HepG2 (cell line): ENCODE results near the gene MICOS13. TPM values are rescaled to one million over a fixed set of nuclear protein-coding genes. Genes with fewer than 3 reads are reported as not detected.

ENCODE experiments used
- AGO2 ChIP-seq: fragments of 200-400 bp; formaldehyde crosslinking; optimal IDR thresholded peaks from 2 replicates; pipeline ENCODE3; 2017; ENCODE audit warnings: mild to moderate bottlenecking, low read depth, low read length, moderate library complexity
- HNF1A ChIP-seq, 2 experiments: sonication (generic) in 1 of 2; formaldehyde crosslinking in 1 of 2; IDR thresholded peaks; 2 replicates each; pipeline versions ENCODE4 v1.4.0 to v1.6.1; 2016 to 2020; ENCODE audit warnings: borderline replicate concordance in 1 of 2, low read depth in 1 of 2, mild to moderate bottlenecking in 1 of 2, missing genetic modification reagents in 1 of 2
- KDM3A ChIP-seq: IDR thresholded peaks from 2 replicates; pipeline ENCODE4 v1.6.1; 2018; ENCODE audit warnings: low read depth, missing compliant biosample characterization
- NBN ChIP-seq: fragments of 450-650 bp; conservative IDR thresholded peaks from 2 replicates; pipeline ENCODE4 v1.6.1; 2017
- RAD51 ChIP-seq: fragments of 450-650 bp; IDR thresholded peaks from 2 replicates; pipeline ENCODE4 v1.6.1; 2016; ENCODE audit warnings: borderline replicate concordance
- RARA ChIP-seq: IDR thresholded peaks from 2 replicates; pipeline ENCODE4 v1.6.1; 2016; ENCODE audit warnings: missing genetic modification reagents, missing compliant biosample characterization
- TBX2 ChIP-seq: sonication (generic); formaldehyde crosslinking; IDR thresholded peaks from 2 replicates; pipeline ENCODE4 v1.5.0; 2020; ENCODE audit warnings: missing genetic modification reagents, mild to moderate bottlenecking, borderline replicate concordance
- TBX3 ChIP-seq: fragments of 450-650 bp; IDR thresholded peaks from 2 replicates; pipeline ENCODE4 v1.6.1; 2017; ENCODE audit warnings: antibody characterized with exemption, mild to moderate bottlenecking, inconsistent platforms, borderline replicate concordance
- TFE3 ChIP-seq: IDR thresholded peaks from 2 replicates; pipeline ENCODE4 v1.6.1; 2016
- ZMYM4 ChIP-seq: sonication (generic); formaldehyde crosslinking; IDR thresholded peaks from 2 replicates; pipeline ENCODE4 v1.8.1; 2023; ENCODE audit warnings: mild to moderate bottlenecking, missing genetic modification reagents
- ZNF33B ChIP-seq: sonication (generic); formaldehyde crosslinking; IDR thresholded peaks from 2 replicates; pipeline ENCODE4 v1.5.1; 2020; ENCODE audit warnings: mild to moderate bottlenecking, missing genetic modification reagents
- ZNF383 ChIP-seq: sonication (generic); formaldehyde crosslinking; IDR thresholded peaks from 2 replicates; pipeline ENCODE4 v1.4.0; 2020; ENCODE audit warnings: missing genetic modification reagents, mild to moderate bottlenecking, borderline replicate concordance
- ZNF432 ChIP-seq: sonication (generic); formaldehyde crosslinking; IDR thresholded peaks from 2 replicates; pipeline ENCODE4 v1.5.0; 2020; ENCODE audit warnings: missing genetic modification reagents, mild to moderate bottlenecking, borderline replicate concordance
- ZNF784 ChIP-seq: sonication (generic); formaldehyde crosslinking; IDR thresholded peaks from 2 replicates; pipeline ENCODE4 v1.5.1; 2020; ENCODE audit warnings: missing genetic modification reagents, mild to moderate bottlenecking, borderline replicate concordance
- ZSCAN12 ChIP-seq: sonication (generic); formaldehyde crosslinking; IDR thresholded peaks from 2 replicates; pipeline ENCODE4 v1.9.0; 2021; ENCODE audit warnings: mild to moderate bottlenecking, missing genetic modification reagents
- polyA plus RNA-seq, 8 experiments: library from polyadenylated mRNA; depleted of rRNA in 3 of 8; stranded (reverse) in 7 of 8; unstranded in 1 of 8; fragments of >200 nt; fragmentation: Illumina TruSeq in 4 of 8; extraction: Trizol in 4 of 8; gene quantifications; 2 replicates each; pipeline versions ENCODE4 v1.2.1 to v1.2.3, GENCODE V29; 2011 to 2016; ENCODE audit warnings: low read depth in 4 of 8, missing spikeins in 1 of 8, mixed read lengths in 1 of 8; ENCODE audit not compliant: insufficient read depth in 1 of 8
- total RNA-seq, 5 experiments: library from RNA; depleted of rRNA; stranded (reverse); fragments of >200 nt; fragmentation: Illumina TruSeq; extraction: Trizol; gene quantifications; 2 replicates each; pipeline ENCODE4 v1.2.3, GENCODE V29; 2016; ENCODE audit warnings: low read depth in 1 of 5
- TF ChIP-seq, protein P1 (sequence below), 2 experiments: sonication (generic) in 1 of 2; formaldehyde crosslinking in 1 of 2; IDR thresholded peaks; 2 replicates each; pipeline versions ENCODE4 v1.4.0 to v1.6.1; 2018 to 2020; ENCODE audit warnings: missing genetic modification reagents in 2 of 2, borderline replicate concordance in 1 of 2, low read depth in 1 of 2, mild to moderate bottlenecking in 1 of 2, missing biosample characterization in 1 of 2
- TF ChIP-seq, protein P2 (sequence below): sonication (generic); formaldehyde crosslinking; IDR thresholded peaks from 2 replicates; pipeline ENCODE4 v1.9.0; 2021; ENCODE audit warnings: missing genetic modification reagents, borderline replicate concordance

MICOS13 gene
- total and polyA plus RNA-seq, 2 of the 13 experiments (the other 11 are each of a cell fraction or from before 2014, with no cell fraction given), result 28.8 to 35.4 TPM

GRCh38 chr19:5680084-5680436 lies 256 bp downstream of the MICOS13 start (continued):
- TF ChIP-seq ZMYM4 (CRISPR knock-in tag) (peak; percentile 66; the same call in 1 of the 2 replicates), ZNF784 (CRISPR knock-in tag) (peak; percentile 47; the same call in 1 of the 2 replicates), RAD51 (no peak), ZNF383 (CRISPR knock-in tag) (no peak), ZNF33B (CRISPR knock-in tag) (no peak), TBX3 (no peak), KDM3A (CRISPR knock-in tag) (no peak), HNF1A (IDR thresholded peaks at IDR 0.05; ENCODE audit: low read depth) (no peak), HNF1A (CRISPR knock-in tag; IDR thresholded peaks at IDR 0.05; ENCODE audit: borderline replicate concordance) (no peak), AGO2 (no peak), TFE3 (CRISPR knock-in tag) (no peak), RARA (no peak), ZSCAN12 (CRISPR knock-in tag) (no peak), ZNF432 (CRISPR knock-in tag) (no peak), TBX2 (CRISPR knock-in tag) (no peak), NBN (no peak)
- TF ChIP-seq, protein P1, sequence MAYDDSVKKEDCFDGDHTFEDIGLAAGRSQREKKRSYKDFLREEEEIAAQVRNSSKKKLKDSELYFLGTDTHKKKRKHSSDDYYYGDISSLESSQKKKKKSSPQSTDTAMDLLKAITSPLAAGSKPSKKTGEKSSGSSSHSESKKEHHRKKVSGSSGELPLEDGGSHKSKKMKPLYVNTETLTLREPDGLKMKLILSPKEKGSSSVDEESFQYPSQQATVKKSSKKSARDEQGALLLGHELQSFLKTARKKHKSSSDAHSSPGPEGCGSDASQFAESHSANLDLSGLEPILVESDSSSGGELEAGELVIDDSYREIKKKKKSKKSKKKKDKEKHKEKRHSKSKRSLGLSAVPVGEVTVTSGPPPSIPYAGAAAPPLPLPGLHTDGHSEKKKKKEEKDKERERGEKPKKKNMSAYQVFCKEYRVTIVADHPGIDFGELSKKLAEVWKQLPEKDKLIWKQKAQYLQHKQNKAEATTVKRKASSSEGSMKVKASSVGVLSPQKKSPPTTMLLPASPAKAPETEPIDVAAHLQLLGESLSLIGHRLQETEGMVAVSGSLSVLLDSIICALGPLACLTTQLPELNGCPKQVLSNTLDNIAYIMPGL (CRISPR knock-in tag; IDR thresholded peaks at IDR 0.05; ENCODE audit: borderline replicate concordance in 1 of 2, low read depth in 1 of 2), result peak in 1 of 2 experiments; percentile 77; a peak in 1 of 4 replicates
- TF ChIP-seq, protein P2, sequence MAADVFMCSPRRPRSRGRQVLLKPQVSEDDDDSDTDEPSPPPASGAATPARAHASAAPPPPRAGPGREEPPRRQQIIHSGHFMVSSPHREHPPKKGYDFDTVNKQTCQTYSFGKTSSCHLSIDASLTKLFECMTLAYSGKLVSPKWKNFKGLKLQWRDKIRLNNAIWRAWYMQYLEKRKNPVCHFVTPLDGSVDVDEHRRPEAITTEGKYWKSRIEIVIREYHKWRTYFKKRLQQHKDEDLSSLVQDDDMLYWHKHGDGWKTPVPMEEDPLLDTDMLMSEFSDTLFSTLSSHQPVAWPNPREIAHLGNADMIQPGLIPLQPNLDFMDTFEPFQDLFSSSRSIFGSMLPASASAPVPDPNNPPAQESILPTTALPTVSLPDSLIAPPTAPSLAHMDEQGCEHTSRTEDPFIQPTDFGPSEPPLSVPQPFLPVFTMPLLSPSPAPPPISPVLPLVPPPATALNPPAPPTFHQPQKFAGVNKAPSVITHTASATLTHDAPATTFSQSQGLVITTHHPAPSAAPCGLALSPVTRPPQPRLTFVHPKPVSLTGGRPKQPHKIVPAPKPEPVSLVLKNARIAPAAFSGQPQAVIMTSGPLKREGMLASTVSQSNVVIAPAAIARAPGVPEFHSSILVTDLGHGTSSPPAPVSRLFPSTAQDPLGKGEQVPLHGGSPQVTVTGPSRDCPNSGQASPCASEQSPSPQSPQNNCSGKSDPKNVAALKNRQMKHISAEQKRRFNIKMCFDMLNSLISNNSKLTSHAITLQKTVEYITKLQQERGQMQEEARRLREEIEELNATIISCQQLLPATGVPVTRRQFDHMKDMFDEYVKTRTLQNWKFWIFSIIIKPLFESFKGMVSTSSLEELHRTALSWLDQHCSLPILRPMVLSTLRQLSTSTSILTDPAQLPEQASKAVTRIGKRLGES (CRISPR knock-in tag), result no peak
